HEK293 (cell line): ENCODE data around the gene NPIPB2.

Experiments
- CTCF ChIA-PET: fragments of 350-600 bp; formaldehyde crosslinking; extraction: SDS; loops from one replicate; lab custom pipeline; 2021; ENCODE audit warnings: antibody characterized with exemption; lab: Yijun Ruan, JAX
- POLR2A ChIA-PET: fragments of 300-600 bp; formaldehyde crosslinking; extraction: SDS; loops from one replicate; lab custom pipeline; 2020; ENCODE audit warnings: antibody characterized with exemption, inconsistent platforms; lab: Yijun Ruan, JAX
- H3K27ac ChIP-seq: fragments of 200-500 bp; sonication (Bioruptor generic); 2 replicates; pipeline ENCODE4 v1.5.1; 2014; ENCODE audit warnings: low read depth, low read length, control low read depth, inconsistent platforms; ENCODE audit errors: extremely low read depth
- H3K36me3 ChIP-seq, 2 experiments: fragments of 200-500 bp in 1 of 2; sonication (Bioruptor generic) in 1 of 2; 1 replicate in 1 of 2; 2 replicates in 1 of 2; pipeline ENCODE4 v1.5.1; 2014 to 2017; ENCODE audit warnings: inconsistent platforms in 2 of 2, low read length in 2 of 2; ENCODE audit not compliant: control insufficient read depth in 2 of 2, insufficient read depth in 1 of 2
- H3K4me1 ChIP-seq: fragments of 200-500 bp; sonication (Bioruptor generic); 2 replicates; pipeline ENCODE4 v1.5.1; 2014; ENCODE audit warnings: mild to moderate bottlenecking, low read length, inconsistent platforms; ENCODE audit not compliant: control insufficient read depth, insufficient read depth
- H3K4me3 ChIP-seq: 2 replicates; pipeline ENCODE4 v1.5.1; 2011; ENCODE audit warnings: low read depth, mild to moderate bottlenecking, control low read depth, low read length, moderate library complexity
- H3K9me3 ChIP-seq: fragments of 200-500 bp; sonication (Bioruptor generic); 2 replicates; pipeline ENCODE4 v1.5.1; 2014; ENCODE audit warnings: low read depth, low read length, inconsistent platforms; ENCODE audit not compliant: control insufficient read depth, insufficient read depth
- EGR2 ChIP-seq: fragments of 450-650 bp; formaldehyde crosslinking; IDR thresholded peaks from 2 replicates; pipeline ENCODE4 v1.5.1; 2016; ENCODE audit warnings: low read depth, missing biosample characterization, missing genetic modification characterization
- FEZF1 ChIP-seq: fragments of 450-650 bp; formaldehyde crosslinking; IDR thresholded peaks from 2 replicates; pipeline ENCODE4 v1.5.1; 2016; ENCODE audit warnings: missing biosample characterization, missing genetic modification characterization
- GLI4 ChIP-seq: fragments of 450-650 bp; formaldehyde crosslinking; IDR thresholded peaks from 2 replicates; pipeline ENCODE4 v1.5.1; 2016; ENCODE audit warnings: missing biosample characterization, missing genetic modification characterization
- KLF16 ChIP-seq: fragments of 450-650 bp; formaldehyde crosslinking; IDR thresholded peaks from 2 replicates; pipeline ENCODE4 v1.5.1; 2017; ENCODE audit warnings: missing biosample characterization, missing genetic modification characterization
- KLF7 ChIP-seq: fragments of 450-650 bp; formaldehyde crosslinking; IDR thresholded peaks from 2 replicates; pipeline ENCODE4 v1.5.1; 2016; ENCODE audit warnings: missing biosample characterization, missing genetic modification characterization, borderline replicate concordance
- KLF9 ChIP-seq: fragments of 450-650 bp; formaldehyde crosslinking; IDR thresholded peaks from 2 replicates; pipeline ENCODE4 v1.5.1; 2016; ENCODE audit warnings: missing biosample characterization, missing genetic modification characterization, low read depth
- TCF7L2 ChIP-seq: IDR thresholded peaks from 2 replicates; pipeline ENCODE4 v1.6.1; 2011; ENCODE audit warnings: low read depth, mild to moderate bottlenecking, inconsistent platforms, low read length, moderate library complexity, borderline replicate concordance
- ZIC2 ChIP-seq: fragments of 450-650 bp; formaldehyde crosslinking; IDR thresholded peaks from 2 replicates; pipeline ENCODE4 v1.5.1; 2016; ENCODE audit warnings: missing biosample characterization, missing genetic modification characterization
- ZNF121 ChIP-seq: fragments of 450-650 bp; formaldehyde crosslinking; IDR thresholded peaks from 2 replicates; pipeline ENCODE4 v1.5.1; 2016; ENCODE audit warnings: missing biosample characterization, missing genetic modification characterization
- ZNF133 ChIP-seq: fragments of 450-650 bp; formaldehyde crosslinking; IDR thresholded peaks from 2 replicates; pipeline ENCODE4 v1.5.1; 2016; ENCODE audit warnings: missing biosample characterization, missing genetic modification characterization
- ZNF140 ChIP-seq: fragments of 450-650 bp; formaldehyde crosslinking; IDR thresholded peaks from 2 replicates; pipeline ENCODE4 v1.5.1; 2016; ENCODE audit warnings: missing biosample characterization, missing genetic modification characterization
- ZNF248 ChIP-seq: fragments of 450-650 bp; formaldehyde crosslinking; IDR thresholded peaks from 2 replicates; pipeline ENCODE4 v1.5.1; 2017; ENCODE audit warnings: missing biosample characterization, missing genetic modification characterization
- ZNF335 ChIP-seq: fragments of 450-650 bp; formaldehyde crosslinking; conservative IDR thresholded peaks from 2 replicates; pipeline ENCODE4 v1.5.1; 2016; ENCODE audit warnings: missing biosample characterization, missing genetic modification characterization
- ZNF366 ChIP-seq: fragments of 450-650 bp; formaldehyde crosslinking; conservative IDR thresholded peaks from 2 replicates; pipeline ENCODE4 v1.5.1; 2016; ENCODE audit warnings: missing biosample characterization, missing genetic modification characterization
- ZNF394 ChIP-seq: fragments of 450-650 bp; formaldehyde crosslinking; IDR thresholded peaks from 2 replicates; pipeline ENCODE4 v1.5.1; 2016; ENCODE audit warnings: missing biosample characterization, missing genetic modification characterization, mild to moderate bottlenecking, moderate library complexity, borderline replicate concordance
- ZNF501 ChIP-seq: fragments of 450-650 bp; formaldehyde crosslinking; IDR thresholded peaks from 2 replicates; pipeline ENCODE4 v1.5.1; 2016; ENCODE audit warnings: missing biosample characterization, missing genetic modification characterization
- ZNF510 ChIP-seq: fragments of 450-650 bp; formaldehyde crosslinking; IDR thresholded peaks from 2 replicates; pipeline ENCODE4 v1.5.1; 2018; ENCODE audit warnings: mild to moderate bottlenecking, missing genetic modification characterization, missing biosample characterization; ENCODE audit not compliant: insufficient replicate concordance
- ZNF558 ChIP-seq: fragments of 450-650 bp; formaldehyde crosslinking; IDR thresholded peaks from 2 replicates; pipeline ENCODE4 v1.5.1; 2016; ENCODE audit warnings: missing biosample characterization, missing genetic modification characterization
- ZNF596 ChIP-seq: fragments of 450-650 bp; IDR thresholded peaks from 2 replicates; pipeline ENCODE4 v1.5.0; 2018; ENCODE audit warnings: missing biosample characterization, mild to moderate bottlenecking, missing genetic modification characterization, moderate library complexity
- ZNF624 ChIP-seq: fragments of 450-650 bp; formaldehyde crosslinking; IDR thresholded peaks from 2 replicates; pipeline ENCODE4 v1.5.1; 2017; ENCODE audit warnings: missing biosample characterization, missing genetic modification characterization
- ZNF664 ChIP-seq: fragments of 450-650 bp; formaldehyde crosslinking; IDR thresholded peaks from 2 replicates; pipeline ENCODE4 v1.5.1; 2016; ENCODE audit warnings: missing biosample characterization, missing genetic modification characterization
- ZNF791 ChIP-seq: fragments of 450-650 bp; formaldehyde crosslinking; IDR thresholded peaks from 2 replicates; pipeline ENCODE4 v1.5.1; 2016; ENCODE audit warnings: missing biosample characterization, missing genetic modification characterization
- ZSCAN30 ChIP-seq: fragments of 450-650 bp; IDR thresholded peaks from 2 replicates; pipeline ENCODE4 v1.5.1; 2018; ENCODE audit warnings: missing biosample characterization, mild to moderate bottlenecking, missing genetic modification characterization, moderate library complexity
- TF ChIP-seq, protein P1 (sequence below): fragments of 450-650 bp; IDR thresholded peaks from 2 replicates; pipeline ENCODE4 v1.5.1; 2018; ENCODE audit warnings: missing biosample characterization, mild to moderate bottlenecking, missing genetic modification characterization
- TF ChIP-seq, protein P2 (sequence below): fragments of 450-650 bp; formaldehyde crosslinking; IDR thresholded peaks from 2 replicates; pipeline ENCODE4 v1.5.1; 2016; ENCODE audit warnings: missing biosample characterization, missing genetic modification characterization
- TF ChIP-seq, protein P3 (sequence below): fragments of 450-650 bp; formaldehyde crosslinking; IDR thresholded peaks from 2 replicates; pipeline ENCODE4 v1.5.1; 2017; ENCODE audit warnings: missing biosample characterization, missing genetic modification characterization

Gene NPIPB2

DNA sequence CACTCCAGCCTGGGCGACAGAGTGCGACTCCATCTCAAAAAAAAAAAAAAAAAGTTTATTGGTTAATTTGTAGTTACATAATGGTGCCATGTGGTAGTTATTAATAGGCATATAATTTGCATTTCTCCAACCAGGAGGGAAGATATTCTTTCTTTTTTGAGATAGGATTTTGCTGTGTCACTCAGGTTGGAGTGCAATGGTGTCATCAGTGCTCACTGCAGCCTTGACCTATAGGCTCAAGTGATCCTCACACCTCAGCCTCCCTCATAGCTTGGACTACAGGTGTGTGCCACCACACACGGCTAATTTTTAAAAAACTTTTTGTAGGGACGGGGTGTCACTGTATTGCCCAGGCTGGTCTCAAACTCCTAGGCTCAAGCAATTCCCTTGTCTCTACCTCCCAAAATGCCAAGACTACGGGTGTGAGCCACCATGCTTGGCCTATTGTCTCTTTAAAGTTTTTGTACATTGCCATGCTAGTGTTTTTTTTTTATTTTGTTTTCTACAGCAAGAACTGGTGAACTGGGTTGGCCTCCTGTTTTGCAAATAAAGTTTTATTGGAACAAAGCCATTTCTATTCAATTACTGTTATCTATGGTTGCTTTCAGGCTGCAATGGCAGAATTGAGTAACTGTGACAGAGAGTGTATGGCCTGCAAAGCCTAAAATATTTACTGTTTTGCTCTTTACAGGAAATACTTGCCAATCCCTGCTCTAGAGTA is 46.6 kb upstream of the NPIPB2 start:
- POLR2A ChIA-PET, result interaction anchor here (1.1 kb wide), 1 partner anchor 12 kb away, joined by 4 read pairs; the partner anchor contains the start of gene SNX29
- no peak overlapping the region for H3K4me3 ChIP-seq
- H3K9me3 ChIP-seq, result no peaks in the 10 kb centered on the region
- TF ChIP-seq TCF7L2 (no peak), ZNF335 (tag by site-specific recombination) (no peak), ZNF664 (tag by site-specific recombination) (no peak), ZNF140 (tag by site-specific recombination) (no peak), ZNF366 (tag by site-specific recombination) (no peak), KLF16 (tag by site-specific recombination) (no peak), KLF9 (tag by site-specific recombination) (no peak), ZNF510 (tag by site-specific recombination) (no peak)
- TF ChIP-seq, protein P1, sequence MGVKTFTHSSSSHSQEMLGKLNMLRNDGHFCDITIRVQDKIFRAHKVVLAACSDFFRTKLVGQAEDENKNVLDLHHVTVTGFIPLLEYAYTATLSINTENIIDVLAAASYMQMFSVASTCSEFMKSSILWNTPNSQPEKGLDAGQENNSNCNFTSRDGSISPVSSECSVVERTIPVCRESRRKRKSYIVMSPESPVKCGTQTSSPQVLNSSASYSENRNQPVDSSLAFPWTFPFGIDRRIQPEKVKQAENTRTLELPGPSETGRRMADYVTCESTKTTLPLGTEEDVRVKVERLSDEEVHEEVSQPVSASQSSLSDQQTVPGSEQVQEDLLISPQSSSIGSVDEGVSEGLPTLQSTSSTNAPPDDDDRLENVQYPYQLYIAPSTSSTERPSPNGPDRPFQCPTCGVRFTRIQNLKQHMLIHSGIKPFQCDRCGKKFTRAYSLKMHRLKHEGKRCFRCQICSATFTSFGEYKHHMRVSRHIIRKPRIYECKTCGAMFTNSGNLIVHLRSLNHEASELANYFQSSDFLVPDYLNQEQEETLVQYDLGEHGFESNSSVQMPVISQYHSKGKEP (tag by site-specific recombination), result no peak
- TF ChIP-seq, protein P2, sequence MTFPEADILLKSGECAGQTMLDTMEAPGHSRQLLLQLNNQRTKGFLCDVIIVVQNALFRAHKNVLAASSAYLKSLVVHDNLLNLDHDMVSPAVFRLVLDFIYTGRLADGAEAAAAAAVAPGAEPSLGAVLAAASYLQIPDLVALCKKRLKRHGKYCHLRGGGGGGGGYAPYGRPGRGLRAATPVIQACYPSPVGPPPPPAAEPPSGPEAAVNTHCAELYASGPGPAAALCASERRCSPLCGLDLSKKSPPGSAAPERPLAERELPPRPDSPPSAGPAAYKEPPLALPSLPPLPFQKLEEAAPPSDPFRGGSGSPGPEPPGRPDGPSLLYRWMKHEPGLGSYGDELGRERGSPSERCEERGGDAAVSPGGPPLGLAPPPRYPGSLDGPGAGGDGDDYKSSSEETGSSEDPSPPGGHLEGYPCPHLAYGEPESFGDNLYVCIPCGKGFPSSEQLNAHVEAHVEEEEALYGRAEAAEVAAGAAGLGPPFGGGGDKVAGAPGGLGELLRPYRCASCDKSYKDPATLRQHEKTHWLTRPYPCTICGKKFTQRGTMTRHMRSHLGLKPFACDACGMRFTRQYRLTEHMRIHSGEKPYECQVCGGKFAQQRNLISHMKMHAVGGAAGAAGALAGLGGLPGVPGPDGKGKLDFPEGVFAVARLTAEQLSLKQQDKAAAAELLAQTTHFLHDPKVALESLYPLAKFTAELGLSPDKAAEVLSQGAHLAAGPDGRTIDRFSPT (tag by site-specific recombination), result no peak
- no peaks in the 10 kb centered on the region for H3K4me1 ChIP-seq
- no peaks in the 10 kb centered on the region for H3K36me3 ChIP-seq
- CTCF ChIA-PET, result no interaction called here
- H3K27ac ChIP-seq, result no peak overlapping the region

DNA sequence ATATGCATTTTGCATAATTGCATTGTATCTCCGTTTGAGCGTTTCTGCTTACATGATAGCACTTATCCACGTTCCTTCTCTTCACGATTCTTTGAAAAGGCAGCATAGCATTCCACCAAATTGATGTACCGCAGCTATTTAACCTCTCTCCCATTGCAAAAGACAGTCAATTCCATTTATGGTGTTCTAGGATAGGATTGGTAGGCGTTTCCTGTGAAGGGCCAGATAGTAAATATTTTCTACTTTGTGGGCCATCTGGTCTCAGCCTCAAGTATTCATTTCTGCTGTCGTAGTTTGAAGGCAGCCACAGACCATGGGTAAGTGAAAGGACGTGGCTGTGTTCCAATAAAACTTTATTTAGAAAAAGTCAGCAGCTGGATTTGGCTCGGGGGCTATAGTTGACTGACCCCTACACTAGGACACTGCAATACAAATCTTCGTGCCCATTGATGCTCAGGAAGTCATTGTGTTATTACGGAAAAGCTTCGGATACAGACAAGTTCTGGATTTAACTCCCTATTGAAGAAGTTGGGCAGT is 44.7 kb upstream of the NPIPB2 start:
- H3K27ac ChIP-seq, result no peak overlapping the region
- H3K9me3 ChIP-seq, result no peaks in the 10 kb centered on the region
- no peaks in the 10 kb centered on the region for H3K4me1 ChIP-seq
- ChIA-PET CTCF (no interaction called here), POLR2A (interaction anchor here (0.7 to 1.6 kb wide), 2 partner anchors 10 to 23 kb away, joined by 3 to 5 read pairs; partner anchors contain the start of gene SNX29)
- H3K36me3 ChIP-seq, result no peaks in the 10 kb centered on the region
- H3K4me3 ChIP-seq, result no peak overlapping the region
- TF ChIP-seq ZNF596 (tag by site-specific recombination) (no peak), ZIC2 (tag by site-specific recombination) (no peak), GLI4 (tag by site-specific recombination) (no peak), ZNF394 (tag by site-specific recombination) (no peak), ZNF791 (tag by site-specific recombination) (no peak), FEZF1 (tag by site-specific recombination) (no peak), ZNF624 (tag by site-specific recombination) (no peak), ZNF121 (no peak), ZNF133 (tag by site-specific recombination) (no peak), ZNF501 (no peak), KLF7 (tag by site-specific recombination) (no peak), ZNF248 (no peak), ZNF558 (tag by site-specific recombination) (no peak), EGR2 (tag by site-specific recombination) (no peak), ZSCAN30 (tag by site-specific recombination) (no peak)
- TF ChIP-seq, protein P3, sequence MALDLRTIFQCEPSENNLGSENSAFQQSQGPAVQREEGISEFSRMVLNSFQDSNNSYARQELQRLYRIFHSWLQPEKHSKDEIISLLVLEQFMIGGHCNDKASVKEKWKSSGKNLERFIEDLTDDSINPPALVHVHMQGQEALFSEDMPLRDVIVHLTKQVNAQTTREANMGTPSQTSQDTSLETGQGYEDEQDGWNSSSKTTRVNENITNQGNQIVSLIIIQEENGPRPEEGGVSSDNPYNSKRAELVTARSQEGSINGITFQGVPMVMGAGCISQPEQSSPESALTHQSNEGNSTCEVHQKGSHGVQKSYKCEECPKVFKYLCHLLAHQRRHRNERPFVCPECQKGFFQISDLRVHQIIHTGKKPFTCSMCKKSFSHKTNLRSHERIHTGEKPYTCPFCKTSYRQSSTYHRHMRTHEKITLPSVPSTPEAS (tag by site-specific recombination), result no peak
- TF ChIP-seq, all 188 proteins: peak for 0
